HG03025 (cell line): Measurements from ENCODE around the gene IQCC.
"Not testable (repeated sequence)": the region's sequence is repeated elsewhere in the genome, so short reads cannot be mapped to it uniquely, and the experiment has no call there.

ENCODE experiments used
- ATAC-seq: cut with Tn5 transposase; IDR thresholded peaks from one replicate; pipeline ENCODE4 v1.9.1; 2021; ENCODE audit warnings: mild to moderate bottlenecking, moderate library complexity; ENCODE audit not compliant: unreplicated experiment, low FRiP score

The IQCC gene

DNA sequence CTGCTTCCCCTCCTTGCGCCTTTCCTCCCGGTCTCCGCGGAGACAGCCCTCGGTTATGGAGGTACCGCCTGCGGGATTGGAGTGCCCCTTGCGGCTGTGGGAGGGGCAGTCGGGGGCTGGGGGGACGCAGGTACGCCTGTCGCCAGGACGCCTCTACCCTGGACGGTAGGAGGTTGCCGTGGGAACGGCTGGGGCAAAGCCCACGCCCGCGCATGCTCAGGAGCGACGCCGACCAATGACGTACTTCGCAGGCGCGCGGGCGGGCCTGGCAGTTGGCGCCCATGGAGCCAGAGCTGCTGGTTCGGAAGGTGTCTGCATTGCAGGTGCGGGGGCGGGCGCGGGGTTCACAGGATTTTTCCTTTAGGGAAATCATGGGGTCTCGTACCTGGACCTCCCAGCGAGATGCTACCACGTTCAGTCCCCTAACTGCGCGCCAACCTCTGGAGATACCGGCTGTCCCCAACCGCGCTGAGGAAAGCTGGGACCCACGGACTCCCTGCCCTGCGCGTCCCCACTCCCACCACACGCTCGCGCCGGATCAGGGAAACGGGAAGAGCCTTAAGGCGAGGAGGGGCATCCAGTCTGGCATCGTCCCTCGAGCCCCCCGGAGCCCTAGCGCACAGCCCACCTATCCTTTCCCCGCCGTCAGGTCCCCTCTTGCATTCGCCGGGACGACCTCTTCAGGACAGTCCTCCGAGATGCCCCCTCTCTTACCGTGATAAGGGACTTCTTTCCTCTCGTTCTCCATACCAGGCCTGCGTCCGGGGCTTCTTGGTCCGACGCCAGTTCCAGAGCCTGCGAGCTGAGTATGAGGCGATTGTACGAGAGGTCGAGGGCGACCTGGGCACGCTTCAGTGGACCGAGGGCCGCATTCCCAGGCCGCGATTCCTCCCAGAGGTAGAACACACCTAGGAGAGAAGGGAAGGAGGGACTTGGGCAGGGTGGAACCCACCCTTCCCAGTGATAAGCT is at the start of gene IQCC:
Gene IQCC (plus strand): TSS at position 271 of the 970 bp plus-strand sequence. CDS start 11 bp downstream, at position 282.
- ATAC-seq, result no peak

DNA sequence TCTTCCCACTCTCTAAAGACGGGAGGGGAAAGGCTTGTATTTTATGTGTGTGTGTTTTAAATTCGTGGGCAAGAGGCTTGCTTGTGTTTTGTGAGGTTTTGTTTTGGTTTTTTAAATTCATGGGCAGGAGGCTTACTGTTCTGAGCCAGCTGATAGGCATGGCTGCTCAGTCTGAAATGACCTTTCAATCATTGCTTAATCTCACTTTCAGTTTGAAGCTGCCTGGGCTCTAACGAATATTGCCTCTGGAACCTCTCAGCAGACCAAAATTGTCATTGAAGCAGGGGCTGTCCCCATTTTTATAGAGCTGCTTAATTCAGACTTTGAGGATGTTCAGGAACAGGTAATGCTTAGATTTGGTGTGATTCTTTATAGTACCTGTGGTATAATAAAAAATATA is 46.3 kb upstream of the IQCC start:
- no peak for ATAC-seq

GRCh38 chr1:32163405-32163804 is 42.1 kb upstream of the IQCC start:
- no peak for ATAC-seq

- not testable (repeated sequence) for ATAC-seq
These were observed 39.8 kb upstream of the IQCC start for GRCh38 chr1:32165633-32166032.

- ATAC-seq, result no peak
These were observed 34.5 kb upstream of the IQCC start for GRCh38 chr1:32170991-32171390.

DNA sequence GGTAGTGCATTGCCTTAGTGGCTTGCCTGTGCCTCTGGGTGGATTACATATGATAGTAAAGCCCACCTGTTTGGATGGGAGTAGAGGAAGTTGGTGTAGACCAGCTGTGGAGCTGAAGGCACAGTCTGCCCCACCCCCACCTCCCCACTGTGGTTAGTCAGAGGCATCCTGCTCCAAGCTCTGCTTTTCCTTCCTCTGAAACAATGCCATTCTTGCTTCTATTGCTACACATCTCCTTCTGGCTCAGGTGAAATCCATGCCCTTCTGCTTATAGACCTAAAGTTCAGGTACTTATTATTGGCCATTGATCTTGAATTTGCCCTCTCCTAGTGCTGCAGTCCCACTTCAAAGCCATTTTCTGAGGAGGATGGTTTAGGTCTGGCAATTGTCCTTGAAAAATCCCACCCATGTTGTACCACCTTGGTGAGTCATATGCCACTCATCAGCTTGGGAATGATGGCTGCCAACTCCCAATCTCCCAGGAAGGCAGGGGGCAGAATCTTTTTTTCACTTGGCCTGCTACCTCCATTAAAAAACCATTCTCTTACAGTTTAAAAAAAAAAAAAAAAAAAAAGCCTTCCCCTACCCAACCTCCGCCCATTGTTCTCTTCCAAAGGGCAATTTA is 32.7 kb upstream of the IQCC start:
- no peak for ATAC-seq

DNA sequence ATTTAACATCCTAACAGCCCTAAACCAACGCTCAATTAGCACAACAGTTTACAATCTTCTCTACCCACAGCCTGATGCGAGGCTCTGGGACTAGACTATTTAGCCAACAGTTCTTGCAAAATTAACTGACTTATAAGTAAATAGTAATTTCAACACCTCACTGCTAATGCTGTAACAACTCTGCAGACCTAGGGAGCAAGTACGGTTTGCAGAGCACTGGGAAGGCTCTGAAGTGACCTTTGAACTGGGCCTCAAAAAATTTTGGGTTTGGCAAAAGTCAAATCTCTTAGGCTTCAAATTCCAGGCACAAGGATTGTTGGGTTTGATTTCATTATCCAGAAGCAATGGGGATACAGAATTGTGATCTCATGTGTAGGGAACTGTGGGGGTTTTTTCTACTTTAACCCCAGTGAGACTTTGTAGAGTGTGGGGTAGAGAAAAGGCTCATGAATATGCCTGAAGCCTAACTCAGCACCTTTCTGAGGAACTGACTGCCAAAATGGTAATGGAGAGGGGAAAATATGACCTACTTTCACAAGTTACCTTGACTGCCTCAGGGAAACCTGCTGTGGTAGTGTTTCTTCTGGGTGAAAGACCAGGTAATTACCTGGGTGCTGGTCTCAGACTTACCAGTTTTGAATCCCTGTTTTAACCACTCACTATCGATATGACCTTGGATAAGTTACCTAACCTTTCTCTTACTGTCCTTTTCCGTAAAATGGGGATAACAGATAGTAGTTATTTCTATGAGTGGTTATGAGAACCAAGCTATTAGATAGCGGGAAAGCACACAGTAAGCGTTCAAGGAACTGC is 26.9 kb upstream of the IQCC start:
- ATAC-seq, result no peak

GRCh38 chr1:32179193-32179442 is 26.4 kb upstream of the IQCC start:
- ATAC-seq, result no peak

GRCh38 chr1:32179443-32180185 is 25.9 kb upstream of the IQCC start, which contains the start of gene TXLNA:
TSS of gene TXLNA (plus strand) at chr1:32179675. CDS start at chr1:32180346, 671 bp downstream.
- ATAC-seq, result peak; percentile 74

GRCh38 chr1:32180186-32181060 is 25.0 kb upstream of the IQCC start:
- no peak for ATAC-seq

DNA sequence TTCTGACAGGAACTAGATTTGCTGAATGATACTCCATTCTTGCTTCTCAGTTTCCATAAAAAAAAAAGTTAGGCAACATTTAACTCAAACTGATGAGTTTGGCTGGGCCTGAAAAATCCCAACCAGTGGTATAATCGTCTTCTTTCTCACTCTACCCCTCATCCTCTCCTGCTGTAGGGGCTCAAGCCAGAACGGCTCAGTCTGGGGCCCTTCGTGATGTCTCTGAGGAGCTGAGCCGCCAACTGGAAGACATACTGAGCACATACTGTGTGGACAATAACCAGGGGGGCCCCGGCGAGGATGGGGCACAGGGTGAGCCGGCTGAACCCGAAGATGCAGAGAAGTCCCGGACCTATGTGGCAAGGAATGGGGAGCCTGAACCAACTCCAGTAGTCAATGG is 24.4 kb upstream of the IQCC start:
- no peak for ATAC-seq

DNA sequence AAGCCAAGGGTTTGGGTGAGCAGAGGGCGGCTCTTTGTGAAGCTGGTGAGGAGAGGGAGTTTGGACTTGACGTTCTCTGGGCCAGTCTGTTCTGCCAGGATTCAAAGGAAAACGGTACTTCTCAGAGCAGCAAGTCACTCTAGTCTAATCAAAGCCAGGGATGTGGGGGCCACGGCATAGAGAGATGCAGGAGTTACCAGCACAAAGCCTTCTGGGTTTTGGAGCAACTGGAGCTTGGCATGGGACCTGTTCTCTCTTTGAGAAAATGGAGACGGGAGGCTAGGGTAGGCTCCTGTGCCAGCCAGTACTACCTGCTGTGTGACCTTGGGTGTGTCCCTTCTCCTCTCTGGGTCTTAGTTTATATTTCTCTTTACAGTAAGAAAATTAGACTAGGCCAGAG is 23.9 kb upstream of the IQCC start:
- ATAC-seq, result no peak

DNA sequence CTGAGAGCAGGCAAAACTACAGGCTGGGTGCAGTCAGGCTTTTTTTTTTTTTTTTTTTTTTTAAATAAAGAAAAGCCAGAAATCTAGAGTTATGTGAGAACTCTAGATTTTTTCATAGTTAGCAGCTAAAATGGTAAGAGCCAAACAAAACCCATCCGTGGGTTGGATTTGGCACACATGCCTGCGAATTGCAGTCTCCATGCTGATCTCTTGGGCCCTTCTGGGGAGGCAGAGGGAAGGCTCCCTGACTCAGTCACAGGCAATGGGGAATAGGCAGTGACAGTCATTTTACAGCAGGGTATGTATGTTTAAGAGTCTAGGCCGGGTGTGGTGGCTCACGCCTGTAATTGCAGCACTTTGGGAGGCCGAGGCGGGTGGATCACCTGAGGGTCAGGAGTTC is 23.4 kb upstream of the IQCC start:
- no peak for ATAC-seq

- no peak for ATAC-seq
These were observed 20.8 kb upstream of the IQCC start for GRCh38 chr1:32184650-32185049.

DNA sequence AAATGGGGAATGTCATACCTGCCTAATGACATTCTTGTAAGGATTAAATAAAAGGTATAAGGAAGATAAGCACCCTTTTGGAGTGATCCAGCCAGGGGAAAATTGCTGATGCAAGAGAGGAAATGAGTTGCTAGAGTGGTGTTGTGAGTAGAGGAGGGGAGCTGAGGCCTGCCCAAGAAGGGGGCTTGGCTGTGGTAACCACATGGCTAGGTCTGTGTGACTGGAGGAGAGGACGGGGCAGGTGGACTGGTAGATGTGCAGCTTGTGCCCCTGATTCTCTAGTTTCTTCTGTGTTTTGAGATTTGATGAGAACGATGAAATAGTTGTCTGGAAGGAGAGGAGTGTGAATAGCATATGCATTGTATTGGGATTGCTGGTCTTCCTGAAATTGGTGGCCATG is 19.4 kb upstream of the IQCC start:
- no peak for ATAC-seq

DNA sequence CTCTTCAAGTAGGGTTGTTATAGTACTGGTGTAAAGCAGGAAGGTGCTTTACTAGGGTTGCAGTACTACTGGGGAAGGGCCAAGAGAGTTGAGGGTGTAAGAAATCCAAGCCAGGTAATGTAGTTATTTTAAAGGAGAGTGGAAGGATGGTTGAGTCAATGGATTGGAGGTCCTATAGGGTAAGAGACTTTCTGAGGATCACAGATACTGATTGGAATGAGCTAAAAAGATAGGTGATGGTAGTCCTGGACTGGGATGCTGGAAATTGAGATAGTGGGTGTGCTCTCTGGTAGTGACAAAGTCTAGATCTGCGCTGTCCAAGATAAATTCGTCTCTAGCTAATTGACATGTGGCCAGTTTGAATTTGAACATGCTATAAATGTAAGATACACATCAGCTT is 19.0 kb upstream of the IQCC start:
- no peak for ATAC-seq

DNA sequence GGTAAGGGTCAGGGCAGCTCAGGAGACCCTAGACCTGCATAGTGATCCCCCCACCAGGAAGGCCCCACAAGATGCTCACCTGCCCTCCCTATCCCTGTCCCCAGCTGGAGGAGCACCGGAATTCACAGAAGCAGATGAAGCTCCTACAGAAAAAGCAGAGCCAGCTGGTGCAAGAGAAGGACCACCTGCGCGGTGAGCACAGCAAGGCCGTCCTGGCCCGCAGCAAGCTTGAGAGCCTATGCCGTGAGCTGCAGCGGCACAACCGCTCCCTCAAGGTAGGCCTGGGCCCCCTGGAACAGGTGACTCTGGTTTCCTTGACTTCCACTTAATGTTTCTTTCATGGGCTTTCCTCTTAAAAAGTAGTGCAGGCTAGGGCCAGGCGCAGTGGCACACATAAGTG is 17.6 kb upstream of the IQCC start:
- ATAC-seq, result no peak

- ATAC-seq, result no peak
These were observed 13.1 kb upstream of the IQCC start for GRCh38 chr1:32192220-32192948.

GRCh38 chr1:32194984-32195383 is 10.5 kb upstream of the IQCC start:
- ATAC-seq, result no peak
